ENCODE measurements around the gene MPRIP.

The MPRIP gene

DNA sequence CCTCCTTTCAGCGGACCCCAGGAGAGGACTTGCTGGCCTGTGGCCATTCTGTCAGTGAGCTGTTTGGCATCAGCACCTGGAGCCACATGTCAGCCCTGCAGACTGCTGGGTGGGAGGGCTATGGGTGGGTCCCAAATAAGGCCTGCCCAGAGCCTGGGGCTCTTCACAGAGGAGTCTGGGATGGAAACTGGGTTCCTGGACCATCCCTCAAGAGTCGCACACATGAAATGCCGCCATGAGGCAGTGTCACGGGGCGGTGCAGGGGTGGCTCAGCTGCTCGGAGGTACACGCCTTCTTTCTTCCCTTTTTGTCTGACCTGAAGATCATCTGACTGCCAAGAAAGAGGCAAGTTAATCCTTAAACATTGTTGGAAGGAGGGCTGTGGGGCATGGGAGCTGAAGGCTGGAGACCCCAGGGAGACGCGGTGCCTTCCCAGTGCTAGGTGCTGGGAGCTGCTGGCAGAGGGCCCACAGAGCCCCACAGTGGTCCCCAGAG lies 14.8 kb downstream of the MPRIP start:
- TF ChIP-seq, protein P1, sequence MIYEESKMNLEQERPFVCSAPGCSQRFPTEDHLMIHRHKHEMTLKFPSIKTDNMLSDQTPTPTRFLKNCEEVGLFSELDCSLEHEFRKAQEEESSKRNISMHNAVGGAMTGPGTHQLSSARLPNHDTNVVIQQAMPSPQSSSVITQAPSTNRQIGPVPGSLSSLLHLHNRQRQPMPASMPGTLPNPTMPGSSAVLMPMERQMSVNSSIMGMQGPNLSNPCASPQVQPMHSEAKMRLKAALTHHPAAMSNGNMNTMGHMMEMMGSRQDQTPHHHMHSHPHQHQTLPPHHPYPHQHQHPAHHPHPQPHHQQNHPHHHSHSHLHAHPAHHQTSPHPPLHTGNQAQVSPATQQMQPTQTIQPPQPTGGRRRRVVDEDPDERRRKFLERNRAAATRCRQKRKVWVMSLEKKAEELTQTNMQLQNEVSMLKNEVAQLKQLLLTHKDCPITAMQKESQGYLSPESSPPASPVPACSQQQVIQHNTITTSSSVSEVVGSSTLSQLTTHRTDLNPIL (CRISPR knock-in tag; IDR thresholded peaks at IDR 0.05; ENCODE audit: low read depth), result no peak
- no peak for TF ChIP-seq TCF4 (CRISPR knock-in tag; IDR thresholded peaks at IDR 0.05; ENCODE audit: borderline replicate concordance)
- TF ChIP-seq ZFP30 (CRISPR knock-in tag; IDR thresholded peaks at IDR 0.05), result no peak
- TF ChIP-seq CSRNP3 (CRISPR knock-in tag; IDR thresholded peaks at IDR 0.05), result no peak
- TF ChIP-seq TSHZ2 (CRISPR knock-in tag; IDR thresholded peaks at IDR 0.05), result no peak
- TF ChIP-seq OSR1 (CRISPR knock-in tag; IDR thresholded peaks at IDR 0.05), result no peak
- TF ChIP-seq RARB (CRISPR knock-in tag; IDR thresholded peaks at IDR 0.05), result no peak
- no peak for TF ChIP-seq GLIS3 (CRISPR knock-in tag; IDR thresholded peaks at IDR 0.05)
- no peak for TF ChIP-seq TOX (CRISPR knock-in tag; IDR thresholded peaks at IDR 0.05; ENCODE audit: borderline replicate concordance)
- no peak for TF ChIP-seq ZNF70 (CRISPR knock-in tag; IDR thresholded peaks at IDR 0.05)
- TF ChIP-seq ZC3H10 (CRISPR knock-in tag; IDR thresholded peaks at IDR 0.05), result no peak
- TF ChIP-seq BACH2 (CRISPR knock-in tag; IDR thresholded peaks at IDR 0.05; ENCODE audit: borderline replicate concordance), result no peak
- no peak for TF ChIP-seq POU6F1 (CRISPR knock-in tag; IDR thresholded peaks at IDR 0.05; ENCODE audit: borderline replicate concordance, low read depth)
- TF ChIP-seq ZFP3 (CRISPR knock-in tag; IDR thresholded peaks at IDR 0.05), result no peak
- TF ChIP-seq SNAI2 (CRISPR knock-in tag; IDR thresholded peaks at IDR 0.05), result no peak
- no peak for TF ChIP-seq CSDC2 (CRISPR knock-in tag; IDR thresholded peaks at IDR 0.05)
- TF ChIP-seq PPARA (CRISPR knock-in tag; IDR thresholded peaks at IDR 0.05; ENCODE audit: borderline replicate concordance), result no peak
- no peak for TF ChIP-seq ESRRG (CRISPR knock-in tag; IDR thresholded peaks at IDR 0.05)
- TF ChIP-seq ISL1 (CRISPR knock-in tag; IDR thresholded peaks at IDR 0.05), result no peak
- ATAC-seq, result no peak

DNA sequence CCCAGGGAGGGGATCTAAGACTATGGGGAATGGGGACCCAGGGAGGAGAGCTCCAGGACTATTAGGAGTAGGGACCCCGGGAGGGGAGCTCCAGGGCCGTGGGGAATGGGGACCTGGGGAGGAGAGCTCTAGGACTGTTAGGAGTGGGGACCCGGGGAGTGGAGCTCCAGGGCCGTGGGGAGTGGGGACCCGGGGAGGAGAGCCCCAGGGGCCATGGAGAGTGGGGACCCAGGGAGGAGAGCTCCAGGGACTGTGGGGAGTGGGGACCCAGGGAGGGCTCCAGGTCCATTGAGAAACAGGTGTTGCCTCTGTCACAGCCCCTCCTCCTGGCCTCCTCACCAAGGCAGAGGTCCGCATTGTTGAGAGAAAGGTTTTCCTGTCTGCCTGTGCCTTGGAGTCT lies 16.0 kb downstream of the MPRIP start:
- no peak for ATAC-seq
- TF ChIP-seq CSRNP3 (CRISPR knock-in tag; IDR thresholded peaks at IDR 0.05), result no peak
- TF ChIP-seq ZFP3 (CRISPR knock-in tag; IDR thresholded peaks at IDR 0.05), result no peak
- TF ChIP-seq ARNTL (CRISPR knock-in tag; IDR thresholded peaks at IDR 0.05; ENCODE audit: borderline replicate concordance, low read depth), result no peak
- no peak for TF ChIP-seq TOX (CRISPR knock-in tag; IDR thresholded peaks at IDR 0.05; ENCODE audit: borderline replicate concordance)
- TF ChIP-seq POU6F1 (CRISPR knock-in tag; IDR thresholded peaks at IDR 0.05; ENCODE audit: borderline replicate concordance, low read depth), result no peak
- no peak for TF ChIP-seq ESRRG (CRISPR knock-in tag; IDR thresholded peaks at IDR 0.05)
- TF ChIP-seq ZNF565 (CRISPR knock-in tag; conservative IDR thresholded peaks at IDR 0.05; ENCODE audit: low read depth), result no peak
- TF ChIP-seq ZFP30 (CRISPR knock-in tag; IDR thresholded peaks at IDR 0.05), result no peak
- TF ChIP-seq CSDC2 (CRISPR knock-in tag; IDR thresholded peaks at IDR 0.05), result no peak
- no peak for TF ChIP-seq ZNF8 (CRISPR knock-in tag; IDR thresholded peaks at IDR 0.05)
- TF ChIP-seq TCF4 (CRISPR knock-in tag; IDR thresholded peaks at IDR 0.05; ENCODE audit: borderline replicate concordance), result no peak
- TF ChIP-seq, protein P1 (CRISPR knock-in tag; IDR thresholded peaks at IDR 0.05; ENCODE audit: low read depth), result no peak
- no peak for TF ChIP-seq ZNF70 (CRISPR knock-in tag; IDR thresholded peaks at IDR 0.05)
- TF ChIP-seq GLIS3 (CRISPR knock-in tag; IDR thresholded peaks at IDR 0.05), result no peak

Measured in SK-N-SH treated with all-trans-retinoic acid at 6 μM for 48 hours (cell line).